Omental fat pad (tissue), 4 donors: Measurements from ENCODE around the gene SMAD5. TPM values are rescaled to one million over a fixed set of nuclear protein-coding genes. Genes with fewer than 3 reads are reported as not detected.

ENCODE experiments used
- ATAC-seq: fragments of 150-250 bp; one replicate; pipeline ENCODE4 v1.9.1; 2016; ENCODE audit warnings: mild to moderate bottlenecking, moderate library complexity; ENCODE audit not compliant: low FRiP score
- DNase-seq: peaks from one replicate; pipeline ENCODE4 v3.0.0-alpha.2; 2019; ENCODE audit warnings: low spot score
- total RNA-seq, 4 donors: library from RNA; depleted of rRNA; stranded (reverse); fragments of >200 nt; gene quantifications; one replicate each; pipeline ENCODE4 v1.1.0, GENCODE V29; 2016
- TF ChIP-seq, protein P1 (sequence below), 3 donors: fragments of 450-650 bp; IDR thresholded peaks; one replicate each; pipeline ENCODE4 v1.5.1; 2016 to 2017; ENCODE audit warnings: antibody characterized with exemption in 3 of 3, mild to moderate bottlenecking in 3 of 3, moderate library complexity in 2 of 3

The SMAD5 gene
- total RNA-seq, 4 donors from 2014 or later = 36.9 to 64.9 (median 43.1) TPM

DNA sequence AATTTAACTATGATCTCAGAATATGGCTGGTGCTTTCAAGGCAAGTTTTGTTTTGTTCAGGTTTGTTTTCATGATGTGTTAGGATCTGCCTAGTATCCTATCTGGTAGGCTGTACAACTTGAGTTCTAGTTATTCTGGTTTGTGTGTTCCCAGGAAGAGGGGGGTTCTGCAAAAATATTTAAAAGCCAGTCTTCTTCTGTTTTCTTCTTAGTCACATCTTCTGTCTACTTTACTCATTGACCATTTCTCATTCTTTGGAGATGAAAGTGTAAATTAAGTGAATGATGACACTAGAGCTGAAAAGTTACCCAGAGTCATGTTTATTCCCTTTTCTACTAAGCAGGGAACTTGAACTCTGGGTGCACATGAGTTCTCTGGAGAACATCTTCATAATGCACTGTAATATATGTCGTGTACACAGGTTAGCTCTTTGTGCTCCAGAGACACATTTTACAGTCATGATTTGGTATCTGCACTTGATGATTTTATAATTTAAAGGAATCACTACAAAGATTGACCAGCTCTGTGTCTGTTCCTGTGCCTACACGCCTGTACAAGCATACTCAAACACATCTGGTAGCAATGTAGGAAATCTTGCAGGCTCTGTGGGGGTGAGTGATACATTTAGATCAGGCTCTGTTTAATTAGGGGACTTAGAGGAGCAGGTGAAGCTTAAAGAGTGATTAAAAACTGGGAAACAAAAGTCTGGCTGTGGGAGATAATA lies 5.0 kb downstream of the SMAD5 start:
- TF ChIP-seq, protein P1, sequence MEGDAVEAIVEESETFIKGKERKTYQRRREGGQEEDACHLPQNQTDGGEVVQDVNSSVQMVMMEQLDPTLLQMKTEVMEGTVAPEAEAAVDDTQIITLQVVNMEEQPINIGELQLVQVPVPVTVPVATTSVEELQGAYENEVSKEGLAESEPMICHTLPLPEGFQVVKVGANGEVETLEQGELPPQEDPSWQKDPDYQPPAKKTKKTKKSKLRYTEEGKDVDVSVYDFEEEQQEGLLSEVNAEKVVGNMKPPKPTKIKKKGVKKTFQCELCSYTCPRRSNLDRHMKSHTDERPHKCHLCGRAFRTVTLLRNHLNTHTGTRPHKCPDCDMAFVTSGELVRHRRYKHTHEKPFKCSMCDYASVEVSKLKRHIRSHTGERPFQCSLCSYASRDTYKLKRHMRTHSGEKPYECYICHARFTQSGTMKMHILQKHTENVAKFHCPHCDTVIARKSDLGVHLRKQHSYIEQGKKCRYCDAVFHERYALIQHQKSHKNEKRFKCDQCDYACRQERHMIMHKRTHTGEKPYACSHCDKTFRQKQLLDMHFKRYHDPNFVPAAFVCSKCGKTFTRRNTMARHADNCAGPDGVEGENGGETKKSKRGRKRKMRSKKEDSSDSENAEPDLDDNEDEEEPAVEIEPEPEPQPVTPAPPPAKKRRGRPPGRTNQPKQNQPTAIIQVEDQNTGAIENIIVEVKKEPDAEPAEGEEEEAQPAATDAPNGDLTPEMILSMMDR (IDR thresholded peaks at IDR 0.05) = no peak
- ATAC-seq = no peak
- no peak for DNase-seq

DNA sequence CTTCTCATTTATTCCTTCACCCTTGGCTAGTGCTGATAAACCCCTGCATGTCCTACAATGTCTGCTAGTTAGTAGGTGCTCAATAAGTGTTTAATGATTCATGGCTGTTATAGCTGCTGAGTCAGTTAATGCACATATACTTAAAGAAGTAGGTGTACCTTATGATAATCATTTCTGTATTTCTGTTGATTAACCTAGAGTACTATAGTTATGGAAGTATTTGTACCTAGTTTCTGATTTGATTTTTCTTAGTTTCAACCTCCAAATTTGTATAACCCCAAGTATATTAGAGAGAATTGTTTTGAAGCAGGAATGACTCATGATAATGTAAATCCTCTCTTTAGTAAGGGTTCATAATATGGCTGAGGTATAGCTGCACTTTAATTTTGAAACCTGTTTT lies 8.9 kb downstream of the SMAD5 start:
- TF ChIP-seq, protein P1 (IDR thresholded peaks at IDR 0.05) = no peak
- ATAC-seq (no peak), DNase-seq (no peak)

DNA sequence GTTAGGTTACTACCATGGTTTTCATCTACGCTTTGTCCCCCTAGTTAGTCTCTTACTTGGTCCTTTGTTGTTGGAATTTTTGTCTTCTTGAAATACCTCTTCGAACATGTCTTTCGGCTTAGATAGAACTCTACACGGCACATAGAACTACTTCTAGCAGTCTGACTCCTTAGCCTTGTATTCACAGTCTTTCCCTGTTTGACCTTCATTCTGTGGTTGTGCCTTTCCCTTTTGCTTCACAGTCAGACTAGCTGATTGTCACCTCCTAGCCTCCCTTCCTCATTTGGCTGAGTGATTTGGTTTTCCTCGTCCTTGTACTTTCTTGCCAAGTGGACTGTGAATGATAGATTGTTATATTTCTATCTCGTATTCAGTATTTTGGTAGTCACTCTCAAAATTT lies 10.7 kb downstream of the SMAD5 start:
- ATAC-seq (no peak), DNase-seq (no peak)
- TF ChIP-seq, protein P1 (IDR thresholded peaks at IDR 0.05) = no peak

DNA sequence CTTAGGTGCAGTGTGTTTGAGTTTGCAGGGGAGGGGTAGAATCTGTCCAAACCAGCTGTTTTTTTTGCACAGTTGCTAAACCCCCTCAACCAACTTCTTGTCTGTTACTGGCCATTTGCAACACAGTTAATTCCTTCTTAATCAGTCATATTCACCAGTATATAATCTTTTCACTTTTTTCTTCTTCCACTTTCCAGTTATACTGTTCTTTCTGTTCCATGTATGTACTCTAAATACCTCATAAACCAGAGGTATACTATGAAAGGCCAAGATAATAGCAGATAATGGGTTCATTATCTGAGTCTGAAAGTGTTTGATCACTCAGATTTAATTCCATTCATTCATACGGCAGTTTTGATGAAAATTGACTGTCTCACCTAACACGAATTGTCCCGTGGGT lies 11.1 kb downstream of the SMAD5 start:
- TF ChIP-seq, protein P1 (IDR thresholded peaks at IDR 0.05) = no peak
- no peak for DNase-seq
- no peak for ATAC-seq

DNA sequence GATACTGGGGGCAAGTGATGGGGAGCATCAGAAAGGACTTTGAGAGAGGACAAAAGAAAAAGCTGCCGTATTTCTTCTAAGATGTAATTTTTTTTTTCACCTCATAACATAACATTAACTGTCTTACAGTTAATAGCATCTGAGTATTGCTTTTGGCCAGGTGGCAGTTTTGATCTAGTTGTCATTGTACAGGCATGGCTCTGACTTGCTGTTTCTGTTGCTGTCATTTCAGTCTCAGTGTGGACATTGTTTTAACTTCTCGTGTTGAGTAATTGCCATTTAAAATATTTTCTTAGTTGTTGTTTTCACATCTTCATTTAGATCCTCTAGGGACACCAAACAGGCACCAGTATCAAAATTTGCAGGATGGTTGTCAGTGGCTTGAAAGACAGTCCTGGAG lies 12.4 kb downstream of the SMAD5 start:
- TF ChIP-seq, protein P1 (IDR thresholded peaks at IDR 0.05) = no peak
- no peak for DNase-seq

DNA sequence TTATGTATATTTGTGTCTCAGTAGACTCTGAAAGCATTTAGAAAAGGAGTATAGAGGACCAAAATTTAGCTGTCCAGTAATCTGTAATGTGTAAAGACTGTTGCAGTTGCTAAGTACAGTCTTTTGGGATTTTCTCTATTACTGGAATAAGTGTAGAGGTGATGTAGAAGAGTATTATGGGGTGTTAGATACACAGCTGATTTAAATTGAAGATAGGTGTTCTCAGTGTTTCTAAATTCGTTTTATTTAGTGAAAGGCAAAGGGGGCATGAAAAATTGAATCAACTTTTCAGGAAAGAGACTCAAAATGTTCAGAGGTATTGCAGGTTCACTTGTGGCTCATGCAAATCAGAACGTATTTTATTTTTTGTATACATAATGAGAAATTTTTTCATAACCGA lies 13.6 kb downstream of the SMAD5 start:
- DNase-seq (no peak), ATAC-seq (no peak)
- TF ChIP-seq, protein P1 (IDR thresholded peaks at IDR 0.05) = no peak

More for the DNA sequence above, 12.4 kb downstream of the SMAD5 start:
- no peak for ATAC-seq

DNA sequence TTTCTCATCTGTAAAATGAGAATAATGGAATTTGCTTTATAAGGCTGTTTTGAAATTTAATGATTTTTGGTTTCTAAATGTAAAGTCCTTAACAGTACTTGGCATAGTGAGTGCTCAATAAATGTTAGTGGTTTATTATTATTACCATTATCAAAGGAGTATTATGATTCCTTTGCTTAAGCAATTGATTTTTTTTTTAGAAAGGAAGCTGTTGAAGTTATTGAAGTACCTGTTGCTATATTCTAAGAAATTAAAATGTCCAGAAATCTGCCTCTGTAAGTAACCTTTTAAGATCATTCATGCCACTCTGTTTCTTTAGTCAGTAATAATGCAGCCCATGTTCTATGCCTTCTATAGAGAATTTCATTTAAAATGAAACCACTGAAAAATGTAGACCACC lies 15.0 kb downstream of the SMAD5 start:
- no peak for ATAC-seq

More for the DNA sequence above, 15.0 kb downstream of the SMAD5 start:
- TF ChIP-seq, protein P1 (IDR thresholded peaks at IDR 0.05) = no peak
- no peak for DNase-seq
